ENCODE data around the gene ZNF275.

DNA sequence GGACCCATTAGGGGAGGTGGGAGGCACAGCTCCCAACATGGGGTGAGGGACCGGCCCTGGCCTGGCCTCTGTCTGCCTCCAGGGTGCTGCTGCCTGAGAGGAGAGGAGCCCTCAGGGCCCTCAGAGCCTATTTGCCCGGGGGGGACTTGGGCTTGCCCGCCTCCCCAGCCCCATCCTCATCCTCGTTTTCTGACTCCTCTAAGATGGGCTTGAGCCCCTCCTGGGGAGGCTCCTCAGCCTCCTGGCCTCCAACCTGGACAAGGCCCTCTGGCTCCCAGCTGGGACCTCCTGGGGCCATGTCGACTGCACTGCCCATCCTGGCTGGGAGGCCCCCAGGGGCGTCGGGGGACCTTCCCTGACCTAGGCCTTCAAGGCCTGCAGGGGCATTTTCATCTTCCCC, 15.1 kb upstream of the ZNF275 start:
- TF ChIP-seq, protein P1, sequence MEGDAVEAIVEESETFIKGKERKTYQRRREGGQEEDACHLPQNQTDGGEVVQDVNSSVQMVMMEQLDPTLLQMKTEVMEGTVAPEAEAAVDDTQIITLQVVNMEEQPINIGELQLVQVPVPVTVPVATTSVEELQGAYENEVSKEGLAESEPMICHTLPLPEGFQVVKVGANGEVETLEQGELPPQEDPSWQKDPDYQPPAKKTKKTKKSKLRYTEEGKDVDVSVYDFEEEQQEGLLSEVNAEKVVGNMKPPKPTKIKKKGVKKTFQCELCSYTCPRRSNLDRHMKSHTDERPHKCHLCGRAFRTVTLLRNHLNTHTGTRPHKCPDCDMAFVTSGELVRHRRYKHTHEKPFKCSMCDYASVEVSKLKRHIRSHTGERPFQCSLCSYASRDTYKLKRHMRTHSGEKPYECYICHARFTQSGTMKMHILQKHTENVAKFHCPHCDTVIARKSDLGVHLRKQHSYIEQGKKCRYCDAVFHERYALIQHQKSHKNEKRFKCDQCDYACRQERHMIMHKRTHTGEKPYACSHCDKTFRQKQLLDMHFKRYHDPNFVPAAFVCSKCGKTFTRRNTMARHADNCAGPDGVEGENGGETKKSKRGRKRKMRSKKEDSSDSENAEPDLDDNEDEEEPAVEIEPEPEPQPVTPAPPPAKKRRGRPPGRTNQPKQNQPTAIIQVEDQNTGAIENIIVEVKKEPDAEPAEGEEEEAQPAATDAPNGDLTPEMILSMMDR (IDR thresholded peaks at IDR 0.05; ENCODE audit: low read depth, low read length, missing input control): no peak
- TF ChIP-seq NR2F2 (IDR thresholded peaks at IDR 0.05): no peak
- TF ChIP-seq, protein P2, sequence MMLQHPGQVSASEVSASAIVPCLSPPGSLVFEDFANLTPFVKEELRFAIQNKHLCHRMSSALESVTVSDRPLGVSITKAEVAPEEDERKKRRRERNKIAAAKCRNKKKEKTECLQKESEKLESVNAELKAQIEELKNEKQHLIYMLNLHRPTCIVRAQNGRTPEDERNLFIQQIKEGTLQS (IDR thresholded peaks at IDR 0.05): no peak
- no peak for TF ChIP-seq GABPA (IDR thresholded peaks at IDR 0.05 in 1 of 2, conservative IDR thresholded peaks at IDR 0.05 in 1 of 2)
- no peak for TF ChIP-seq FOXA2 (IDR thresholded peaks at IDR 0.05)
- TF ChIP-seq RAD21 (IDR thresholded peaks at IDR 0.05): no peak
- TF ChIP-seq YY1 (IDR thresholded peaks at IDR 0.05): no peak
- TF ChIP-seq, protein P3, sequence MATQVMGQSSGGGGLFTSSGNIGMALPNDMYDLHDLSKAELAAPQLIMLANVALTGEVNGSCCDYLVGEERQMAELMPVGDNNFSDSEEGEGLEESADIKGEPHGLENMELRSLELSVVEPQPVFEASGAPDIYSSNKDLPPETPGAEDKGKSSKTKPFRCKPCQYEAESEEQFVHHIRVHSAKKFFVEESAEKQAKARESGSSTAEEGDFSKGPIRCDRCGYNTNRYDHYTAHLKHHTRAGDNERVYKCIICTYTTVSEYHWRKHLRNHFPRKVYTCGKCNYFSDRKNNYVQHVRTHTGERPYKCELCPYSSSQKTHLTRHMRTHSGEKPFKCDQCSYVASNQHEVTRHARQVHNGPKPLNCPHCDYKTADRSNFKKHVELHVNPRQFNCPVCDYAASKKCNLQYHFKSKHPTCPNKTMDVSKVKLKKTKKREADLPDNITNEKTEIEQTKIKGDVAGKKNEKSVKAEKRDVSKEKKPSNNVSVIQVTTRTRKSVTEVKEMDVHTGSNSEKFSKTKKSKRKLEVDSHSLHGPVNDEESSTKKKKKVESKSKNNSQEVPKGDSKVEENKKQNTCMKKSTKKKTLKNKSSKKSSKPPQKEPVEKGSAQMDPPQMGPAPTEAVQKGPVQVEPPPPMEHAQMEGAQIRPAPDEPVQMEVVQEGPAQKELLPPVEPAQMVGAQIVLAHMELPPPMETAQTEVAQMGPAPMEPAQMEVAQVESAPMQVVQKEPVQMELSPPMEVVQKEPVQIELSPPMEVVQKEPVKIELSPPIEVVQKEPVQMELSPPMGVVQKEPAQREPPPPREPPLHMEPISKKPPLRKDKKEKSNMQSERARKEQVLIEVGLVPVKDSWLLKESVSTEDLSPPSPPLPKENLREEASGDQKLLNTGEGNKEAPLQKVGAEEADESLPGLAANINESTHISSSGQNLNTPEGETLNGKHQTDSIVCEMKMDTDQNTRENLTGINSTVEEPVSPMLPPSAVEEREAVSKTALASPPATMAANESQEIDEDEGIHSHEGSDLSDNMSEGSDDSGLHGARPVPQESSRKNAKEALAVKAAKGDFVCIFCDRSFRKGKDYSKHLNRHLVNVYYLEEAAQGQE (IDR thresholded peaks at IDR 0.05): no peak
- no peak for TF ChIP-seq SP1 (IDR thresholded peaks at IDR 0.05)
- TF ChIP-seq RXRA (IDR thresholded peaks at IDR 0.05): no peak
- TF ChIP-seq FOXA1 (IDR thresholded peaks at IDR 0.05): no peak
- TF ChIP-seq, protein P4, sequence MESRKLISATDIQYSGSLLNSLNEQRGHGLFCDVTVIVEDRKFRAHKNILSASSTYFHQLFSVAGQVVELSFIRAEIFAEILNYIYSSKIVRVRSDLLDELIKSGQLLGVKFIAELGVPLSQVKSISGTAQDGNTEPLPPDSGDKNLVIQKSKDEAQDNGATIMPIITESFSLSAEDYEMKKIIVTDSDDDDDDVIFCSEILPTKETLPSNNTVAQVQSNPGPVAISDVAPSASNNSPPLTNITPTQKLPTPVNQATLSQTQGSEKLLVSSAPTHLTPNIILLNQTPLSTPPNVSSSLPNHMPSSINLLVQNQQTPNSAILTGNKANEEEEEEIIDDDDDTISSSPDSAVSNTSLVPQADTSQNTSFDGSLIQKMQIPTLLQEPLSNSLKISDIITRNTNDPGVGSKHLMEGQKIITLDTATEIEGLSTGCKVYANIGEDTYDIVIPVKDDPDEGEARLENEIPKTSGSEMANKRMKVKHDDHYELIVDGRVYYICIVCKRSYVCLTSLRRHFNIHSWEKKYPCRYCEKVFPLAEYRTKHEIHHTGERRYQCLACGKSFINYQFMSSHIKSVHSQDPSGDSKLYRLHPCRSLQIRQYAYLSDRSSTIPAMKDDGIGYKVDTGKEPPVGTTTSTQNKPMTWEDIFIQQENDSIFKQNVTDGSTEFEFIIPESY (IDR thresholded peaks at IDR 0.05): no peak
- no peak for TF ChIP-seq HNF4A (conservative IDR thresholded peaks at IDR 0.05)
- TF ChIP-seq HNF4G (IDR thresholded peaks at IDR 0.05): no peak

Data from liver (tissue), 3 donors.